H9 (cell line): ENCODE data around the gene AMTN. TPM values are rescaled to one million over a fixed set of nuclear protein-coding genes. Genes with fewer than 3 reads are reported as not detected.

Source experiments
- DNase-seq: peaks from one replicate; pipeline ENCODE4 v3.0.0-alpha.2; 2017
- H2AFZ ChIP-seq: one replicate; pipeline ENCODE4 v1.6.1; 2013; ENCODE audit warnings: mild to moderate bottlenecking, low read length, control low read depth, moderate library complexity
- H2AK5ac ChIP-seq: 2 replicates; pipeline ENCODE4 v1.6.1; 2013; ENCODE audit warnings: low read length, control low read depth, mixed read lengths; ENCODE audit not compliant: insufficient read length
- H2BK120ac ChIP-seq: one replicate; pipeline ENCODE4 v1.6.1; 2013; ENCODE audit warnings: low read depth, mild to moderate bottlenecking, low read length, control low read depth, inconsistent platforms; ENCODE audit not compliant: poor library complexity, severe bottlenecking
- H2BK12ac ChIP-seq: 2 replicates; pipeline ENCODE4 v1.6.1; 2013; ENCODE audit warnings: low read length, control low read depth, mixed read lengths, low read depth; ENCODE audit not compliant: insufficient read length
- H2BK15ac ChIP-seq: 2 replicates; pipeline ENCODE4 v1.6.1; 2013; ENCODE audit warnings: low read depth, low read length, control low read depth
- H2BK20ac ChIP-seq: one replicate; pipeline ENCODE4 v1.6.1; 2013; ENCODE audit warnings: low read depth, mild to moderate bottlenecking, low read length, control low read depth, inconsistent platforms; ENCODE audit not compliant: poor library complexity, severe bottlenecking
- H2BK5ac ChIP-seq: 2 replicates; pipeline ENCODE4 v1.6.1; 2013; ENCODE audit warnings: low read length, control low read depth, mixed read lengths; ENCODE audit not compliant: insufficient read length
- H3K14ac ChIP-seq: 2 replicates; pipeline ENCODE4 v1.6.1; 2013; ENCODE audit warnings: low read length, control low read depth; ENCODE audit not compliant: insufficient read depth
- H3K18ac ChIP-seq: 2 replicates; pipeline ENCODE4 v1.6.1; 2013; ENCODE audit warnings: low read depth, mild to moderate bottlenecking, mixed read lengths, low read length, control low read depth; ENCODE audit not compliant: insufficient read length
- H3K23ac ChIP-seq: 2 replicates; pipeline ENCODE4 v1.6.1; 2013; ENCODE audit warnings: low read length, control low read depth, mixed read lengths, low read depth; ENCODE audit not compliant: insufficient read length
- H3K23me2 ChIP-seq: 2 replicates; pipeline ENCODE4 v1.6.1; 2013; ENCODE audit warnings: low read depth, mild to moderate bottlenecking, mixed read lengths, low read length, control low read depth; ENCODE audit not compliant: insufficient read length, poor library complexity, severe bottlenecking
- H3K27ac ChIP-seq: 2 replicates; pipeline ENCODE4 v1.5.1; 2013; ENCODE audit warnings: low read length, control low read depth, mixed read lengths, low read depth; ENCODE audit not compliant: insufficient read length
- H3K27me3 ChIP-seq: 2 replicates; pipeline ENCODE4 v1.6.1; 2013; ENCODE audit warnings: low read length, control low read depth, inconsistent platforms; ENCODE audit not compliant: insufficient read depth
- H3K4ac ChIP-seq: 2 replicates; pipeline ENCODE4 v1.6.1; 2013; ENCODE audit warnings: low read depth, mild to moderate bottlenecking, control low read depth, inconsistent platforms, low read length, moderate library complexity
- H3K4me1 ChIP-seq: 2 replicates; pipeline ENCODE4 v1.6.1; 2013; ENCODE audit warnings: low read length, control low read depth, inconsistent platforms; ENCODE audit not compliant: insufficient read depth
- H3K4me2 ChIP-seq: 2 replicates; pipeline ENCODE4 v1.6.1; 2013; ENCODE audit warnings: low read length, control low read depth, mixed read lengths; ENCODE audit not compliant: insufficient read length, insufficient read depth
- H3K56ac ChIP-seq: 2 replicates; pipeline ENCODE4 v1.6.1; 2013; ENCODE audit warnings: low read depth, mild to moderate bottlenecking, mixed read lengths, low read length, control low read depth; ENCODE audit not compliant: insufficient read length
- H3K79me1 ChIP-seq: 2 replicates; pipeline ENCODE4 v1.6.1; 2013; ENCODE audit warnings: low read depth, mild to moderate bottlenecking, moderate library complexity, low read length, control low read depth, inconsistent platforms; ENCODE audit not compliant: insufficient read depth, poor library complexity, severe bottlenecking
- H3K79me2 ChIP-seq: 2 replicates; pipeline ENCODE4 v1.6.1; 2013; ENCODE audit warnings: low read length, control low read depth, inconsistent platforms; ENCODE audit not compliant: insufficient read depth
- H3K9ac ChIP-seq: 2 replicates; pipeline ENCODE4 v1.6.1; 2013; ENCODE audit warnings: low read length, control low read depth, mixed read lengths; ENCODE audit not compliant: insufficient read length; ENCODE audit errors: extremely low read depth
- H3K9me3 ChIP-seq: one replicate; pipeline ENCODE4 v1.6.1; 2013; ENCODE audit warnings: low read depth, low read length, inconsistent platforms; ENCODE audit not compliant: control insufficient read depth
- H3T11ph ChIP-seq: one replicate; pipeline ENCODE4 v1.6.1; 2013; ENCODE audit warnings: mild to moderate bottlenecking, low read length, control low read depth, inconsistent platforms
- H4K20me1 ChIP-seq: one replicate; pipeline ENCODE4 v1.6.1; 2013; ENCODE audit not compliant: control insufficient read depth, insufficient read length, insufficient read depth
- H4K5ac ChIP-seq: 2 replicates; pipeline ENCODE4 v1.6.1; 2013; ENCODE audit warnings: low read depth, mild to moderate bottlenecking, mixed read lengths, low read length, control low read depth; ENCODE audit not compliant: insufficient read length
- H4K8ac ChIP-seq: replicated peaks from 2 replicates; pipeline ENCODE4 v1.6.1; 2013; ENCODE audit warnings: low read length, control low read depth, mixed read lengths, low read depth; ENCODE audit not compliant: insufficient read length
- H4K91ac ChIP-seq: 2 replicates; pipeline ENCODE4 v1.6.1; 2013; ENCODE audit warnings: low read depth, mild to moderate bottlenecking, moderate library complexity, mixed read lengths, low read length, control low read depth; ENCODE audit not compliant: insufficient read length
- H3K27ac Mint-ChIP-seq, 3 experiments: 2 replicates in 2 of 3; 3 replicates in 1 of 3; pipeline ENCODE4 v1.8.0; 2020 to 2021; ENCODE audit warnings: mixed read lengths in 3 of 3, mild to moderate bottlenecking in 1 of 3, moderate library complexity in 1 of 3
- H3K27me3 Mint-ChIP-seq: 2 replicates; pipeline ENCODE4 v1.8.0; 2021; ENCODE audit warnings: low read depth, mild to moderate bottlenecking, moderate library complexity, mixed read lengths
- H3K36me3 Mint-ChIP-seq, 3 experiments: 2 replicates in 2 of 3; 3 replicates in 1 of 3; pipeline ENCODE4 v1.8.0; 2020 to 2021; ENCODE audit warnings: low read depth in 3 of 3, mixed read lengths in 3 of 3; ENCODE audit not compliant: insufficient read depth in 1 of 3
- H3K4me1 Mint-ChIP-seq, 2 experiments: 2 replicates each; pipeline ENCODE4 v1.8.0; 2020; ENCODE audit warnings: mixed read lengths in 2 of 2
- H3K4me3 Mint-ChIP-seq, 2 experiments: 2 replicates in 1 of 2; 3 replicates in 1 of 2; pipeline ENCODE4 v1.8.0; 2020 to 2021; ENCODE audit warnings: mild to moderate bottlenecking in 2 of 2, mixed read lengths in 2 of 2, moderate library complexity in 1 of 2
- H3K9me3 Mint-ChIP-seq, 2 experiments: 2 replicates in 1 of 2; 3 replicates in 1 of 2; pipeline ENCODE4 v1.8.0; 2020; ENCODE audit warnings: mild to moderate bottlenecking in 2 of 2, mixed read lengths in 2 of 2, moderate library complexity in 1 of 2
- WGBS: extraction: QIAGEN DNeasy Blood & Tissue Kit; methylation state at CpG from one replicate; pipeline ENCODE4 v1.1.7; 2013; ENCODE audit warnings: missing lambda C conversion rate, low lambda C conversion rate, mixed read lengths; ENCODE audit not compliant: insufficient read length; ENCODE audit errors: extremely low coverage; 5-methylcytosine and 5-hydroxymethylcytosine counted together
- total RNA-seq: library from RNA; stranded (reverse); gene quantifications from 2 replicates; pipeline ENCODE4 v1.2.1, GENCODE V29; 2021
- TF ChIP-seq, protein P1 (sequence below): fragments of 200-600 bp; sonication (generic); conservative IDR thresholded peaks from 3 replicates; pipeline ENCODE4 v1.8.0; 2021; ENCODE audit warnings: antibody characterized with exemption, mild to moderate bottlenecking

AMTN gene
- total RNA-seq, 1 experiment from 2014 or later: not detected

DNA sequence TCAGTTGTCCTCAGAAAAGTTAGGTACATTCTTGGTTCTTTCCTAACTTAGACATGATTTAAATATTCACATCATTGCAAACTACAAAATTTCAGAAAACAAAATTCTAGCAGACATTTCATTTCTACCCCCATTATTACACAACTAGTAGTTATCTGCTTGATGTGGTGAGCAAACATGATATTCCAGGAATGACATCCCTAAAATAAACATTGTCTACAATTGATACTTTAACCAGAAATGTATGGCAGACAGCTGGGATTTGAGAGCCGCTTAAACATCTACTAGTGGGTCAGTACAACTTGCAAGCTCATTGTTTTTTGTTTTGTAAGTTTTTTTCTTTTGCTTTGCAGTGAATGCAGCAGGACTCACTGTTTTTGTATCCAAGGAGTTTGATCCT, 41.6 kb downstream of the AMTN start:
- no peaks in the 10 kb centered on the region for H3K27me3 ChIP-seq
- WGBS: no CpG with 5 or more reads among the region's 1 CpG

More for the DNA sequence above, 41.6 kb downstream of the AMTN start:
- H3K4me2 ChIP-seq: no peak overlapping the region
- no peaks in the 10 kb centered on the region for H3K79me1 ChIP-seq
- DNase-seq: no peak
- no peak overlapping the region for H3K27ac Mint-ChIP-seq
- H2BK5ac ChIP-seq: no peak overlapping the region
- no peaks in the 10 kb centered on the region for H3K36me3 Mint-ChIP-seq
- H4K5ac ChIP-seq: no peak overlapping the region
- no peak overlapping the region for H3K56ac ChIP-seq
- no peak overlapping the region for H2BK12ac ChIP-seq
- H3K9me3 ChIP-seq: no peaks in the 10 kb centered on the region
- no peak overlapping the region for H3K23ac ChIP-seq
- H2BK20ac ChIP-seq: no peak overlapping the region
- no peaks in the 10 kb centered on the region for H3K79me2 ChIP-seq
- no peaks in the 10 kb centered on the region for H3K27me3 Mint-ChIP-seq
- no peak overlapping the region for H2AFZ ChIP-seq
- H3K14ac ChIP-seq: no peak overlapping the region
- H2BK120ac ChIP-seq: no peak overlapping the region
- H4K20me1 ChIP-seq: no peaks in the 10 kb centered on the region
- no peaks in the 10 kb centered on the region for H3K23me2 ChIP-seq
- TF ChIP-seq, protein P1, sequence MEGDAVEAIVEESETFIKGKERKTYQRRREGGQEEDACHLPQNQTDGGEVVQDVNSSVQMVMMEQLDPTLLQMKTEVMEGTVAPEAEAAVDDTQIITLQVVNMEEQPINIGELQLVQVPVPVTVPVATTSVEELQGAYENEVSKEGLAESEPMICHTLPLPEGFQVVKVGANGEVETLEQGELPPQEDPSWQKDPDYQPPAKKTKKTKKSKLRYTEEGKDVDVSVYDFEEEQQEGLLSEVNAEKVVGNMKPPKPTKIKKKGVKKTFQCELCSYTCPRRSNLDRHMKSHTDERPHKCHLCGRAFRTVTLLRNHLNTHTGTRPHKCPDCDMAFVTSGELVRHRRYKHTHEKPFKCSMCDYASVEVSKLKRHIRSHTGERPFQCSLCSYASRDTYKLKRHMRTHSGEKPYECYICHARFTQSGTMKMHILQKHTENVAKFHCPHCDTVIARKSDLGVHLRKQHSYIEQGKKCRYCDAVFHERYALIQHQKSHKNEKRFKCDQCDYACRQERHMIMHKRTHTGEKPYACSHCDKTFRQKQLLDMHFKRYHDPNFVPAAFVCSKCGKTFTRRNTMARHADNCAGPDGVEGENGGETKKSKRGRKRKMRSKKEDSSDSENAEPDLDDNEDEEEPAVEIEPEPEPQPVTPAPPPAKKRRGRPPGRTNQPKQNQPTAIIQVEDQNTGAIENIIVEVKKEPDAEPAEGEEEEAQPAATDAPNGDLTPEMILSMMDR: no peak
- H4K91ac ChIP-seq: no peak overlapping the region
- no peak overlapping the region for H2AK5ac ChIP-seq
- no peak overlapping the region for H2BK15ac ChIP-seq
- H3K4me1 Mint-ChIP-seq: peaks cover 3 to 4% of the 10 kb centered on the region in 2 experiments
- H3K4ac ChIP-seq: no peak overlapping the region
- no peaks in the 10 kb centered on the region for H3K4me1 ChIP-seq
- H3K9ac ChIP-seq: no peak overlapping the region
- H3K18ac ChIP-seq: no peak overlapping the region
- H4K8ac ChIP-seq: no peak overlapping the region
- no peaks in the 10 kb centered on the region; a peak in 1 of 5 replicates for H3K9me3 Mint-ChIP-seq
- no peak overlapping the region for H3T11ph ChIP-seq
- H3K4me3 Mint-ChIP-seq: no peak overlapping the region
- H3K27ac ChIP-seq: no peak overlapping the region
